ENCODE results near the gene MLLT6. TPM values are rescaled to one million over a fixed set of nuclear protein-coding genes. Genes with fewer than 3 reads are reported as not detected.

MLLT6 gene
- total and polyA plus RNA-seq, 2 of the 13 experiments (the other 11 are each of a cell fraction or from before 2014, with no cell fraction given): 50.7 to 69.5 TPM

- no peak for TF ChIP-seq ZHX2 (IDR thresholded peaks at IDR 0.05; ENCODE audit: low read depth)
- TF ChIP-seq ZHX2 (CRISPR knock-in tag; IDR thresholded peaks at IDR 0.05; ENCODE audit: borderline replicate concordance): peak; percentile 71; the same call in 1 of the 2 replicates
- no peak for TF ChIP-seq PHF20 (CRISPR knock-in tag; IDR thresholded peaks at IDR 0.05)
- TF ChIP-seq KLF15 (CRISPR knock-in tag; IDR thresholded peaks at IDR 0.05; ENCODE audit: borderline replicate concordance): no peak; the same call in 1 of the 2 replicates
- TF ChIP-seq SRF (IDR thresholded peaks at IDR 0.05; ENCODE audit: low read depth, low read length): no peak
- no peak for TF ChIP-seq POLR2AphosphoS2 (IDR thresholded peaks at IDR 0.05; ENCODE audit: low read depth, low read length)
- peak; percentile 50; the same call in 1 of the 2 replicates for TF ChIP-seq BHLHE40 (IDR thresholded peaks at IDR 0.05; ENCODE audit: low read length)
- TF ChIP-seq ARID3A (IDR thresholded peaks at IDR 0.05; ENCODE audit: low read depth, low read length): no peak
- no peak for TF ChIP-seq MAF1 (CRISPR knock-in tag; IDR thresholded peaks at IDR 0.05; ENCODE audit: borderline replicate concordance)
- no peak for TF ChIP-seq THYN1 (CRISPR knock-in tag; IDR thresholded peaks at IDR 0.05; ENCODE audit: borderline replicate concordance, low read depth)
- TF ChIP-seq FOXC1 (CRISPR knock-in tag; IDR thresholded peaks at IDR 0.05; ENCODE audit: borderline replicate concordance): no peak
- TF ChIP-seq ZFP1 (CRISPR knock-in tag; IDR thresholded peaks at IDR 0.05): no peak
- peak; percentile 23; the same call in 1 of the 2 replicates for TF ChIP-seq ZNF816 (CRISPR knock-in tag; IDR thresholded peaks at IDR 0.05; ENCODE audit: borderline replicate concordance)
- no peak for TF ChIP-seq ZNF775 (CRISPR knock-in tag; IDR thresholded peaks at IDR 0.05; ENCODE audit: borderline replicate concordance)
- TF ChIP-seq ZNF652 (CRISPR knock-in tag; IDR thresholded peaks at IDR 0.05; ENCODE audit: borderline replicate concordance, low read depth): no peak
- no peak for TF ChIP-seq NFIC (IDR thresholded peaks at IDR 0.05; ENCODE audit: low read length)
- TF ChIP-seq KAT8 (CRISPR knock-in tag; IDR thresholded peaks at IDR 0.05): no peak; the same call in 1 of the 2 replicates
- peak; percentile 92 for TF ChIP-seq ZNF800 (CRISPR knock-in tag; IDR thresholded peaks at IDR 0.05)
- TF ChIP-seq ZNF3 (CRISPR knock-in tag; IDR thresholded peaks at IDR 0.05): no peak
- peak; percentile 9; the same call in 1 of the 2 replicates for TF ChIP-seq ZBTB44 (CRISPR knock-in tag; IDR thresholded peaks at IDR 0.05)
Observed at GRCh38 chr17:38729886-38730525, 24.9 kb downstream of the MLLT6 start, which contains the start of gene CISD3 (continued).

All from HepG2 (cell line).